ENCODE data around the gene PANX1.

- TF ChIP-seq CTCF (IDR thresholded peaks at IDR 0.05; ENCODE audit: insufficient read depth, low read depth, low read length): no peak
- TF ChIP-seq EZH2 (IDR thresholded peaks at IDR 0.05; ENCODE audit: insufficient read depth, low read length): no peak
Measured at GRCh38 chr11:94193288-94193687, 64.6 kb downstream of the PANX1 start.

Data from astrocyte (in vitro differentiated cells and primary cell).